Activated CD8-positive, alpha-beta memory T cell treated with anti-CD3 and anti-CD28 coated beads for 36 hours (primary cell): ENCODE data around the gene TMEM179. TPM values are rescaled to one million over a fixed set of nuclear protein-coding genes. Genes with fewer than 3 reads are reported as not detected.

ENCODE experiments used
- CTCF ChIA-PET: fragments of 350-600 bp; sonication (Branson Sonifier 250); formaldehyde crosslinking; loops from one replicate; lab custom pipeline; 2021; ENCODE audit warnings: antibody characterized with exemption; lab: Charles Lee
- POLR2A ChIA-PET: fragments of 350-600 bp; sonication (Branson Sonifier 250); formaldehyde crosslinking; loops from one replicate; lab custom pipeline; 2021; ENCODE audit warnings: antibody characterized with exemption; lab: Charles Lee
- total RNA-seq, 2 experiments: library from RNA; stranded (reverse); gene quantifications; one replicate each; pipeline ENCODE4 v1.2.3, GENCODE V29; 2021

TMEM179 gene
- total RNA-seq, 2 experiments from 2014 or later = not detected

GRCh38 chr14:104549536-104550339, 54.8 kb downstream of the TMEM179 start:
- POLR2A ChIA-PET = no interaction called here
- CTCF ChIA-PET = no interaction called here

GRCh38 chr14:104548802-104549535, 55.6 kb downstream of the TMEM179 start:
- CTCF ChIA-PET = no interaction called here
- POLR2A ChIA-PET = no interaction called here

DNA sequence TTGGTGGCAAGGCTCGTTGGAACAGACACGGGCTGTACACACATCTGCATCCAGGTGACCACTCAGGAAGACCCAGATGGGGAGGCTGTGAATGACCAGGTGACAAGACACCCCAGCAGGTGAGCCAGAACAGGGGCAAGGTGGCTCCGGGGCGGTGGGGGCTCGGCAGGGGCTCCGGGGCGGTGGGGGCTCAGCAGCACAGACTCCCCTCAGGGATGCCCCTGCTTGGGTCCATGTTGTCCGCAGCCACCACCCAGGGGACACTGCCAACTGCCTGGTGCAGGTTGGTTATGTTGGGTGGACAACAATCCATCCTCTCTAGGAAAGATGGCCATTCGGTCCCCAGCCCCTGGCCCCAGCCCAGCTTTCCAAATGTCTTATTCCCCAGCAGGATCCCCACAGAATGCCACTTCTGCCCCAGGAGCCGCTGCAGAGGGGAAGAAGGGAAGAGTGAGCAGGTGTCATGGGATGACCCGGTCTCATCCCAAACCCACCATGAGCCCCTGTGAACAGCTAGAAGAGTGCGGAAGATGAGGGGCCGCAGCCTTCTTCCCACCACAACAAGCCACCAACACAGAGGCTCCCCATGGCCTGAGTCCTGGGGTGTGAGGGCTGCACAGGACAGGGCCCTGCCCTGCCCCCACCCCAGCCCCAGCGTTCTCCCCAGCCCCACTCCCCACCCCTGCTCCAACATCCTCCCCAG, 56.4 kb downstream of the TMEM179 start:
- POLR2A ChIA-PET = no interaction called here
- CTCF ChIA-PET = no interaction called here

DNA sequence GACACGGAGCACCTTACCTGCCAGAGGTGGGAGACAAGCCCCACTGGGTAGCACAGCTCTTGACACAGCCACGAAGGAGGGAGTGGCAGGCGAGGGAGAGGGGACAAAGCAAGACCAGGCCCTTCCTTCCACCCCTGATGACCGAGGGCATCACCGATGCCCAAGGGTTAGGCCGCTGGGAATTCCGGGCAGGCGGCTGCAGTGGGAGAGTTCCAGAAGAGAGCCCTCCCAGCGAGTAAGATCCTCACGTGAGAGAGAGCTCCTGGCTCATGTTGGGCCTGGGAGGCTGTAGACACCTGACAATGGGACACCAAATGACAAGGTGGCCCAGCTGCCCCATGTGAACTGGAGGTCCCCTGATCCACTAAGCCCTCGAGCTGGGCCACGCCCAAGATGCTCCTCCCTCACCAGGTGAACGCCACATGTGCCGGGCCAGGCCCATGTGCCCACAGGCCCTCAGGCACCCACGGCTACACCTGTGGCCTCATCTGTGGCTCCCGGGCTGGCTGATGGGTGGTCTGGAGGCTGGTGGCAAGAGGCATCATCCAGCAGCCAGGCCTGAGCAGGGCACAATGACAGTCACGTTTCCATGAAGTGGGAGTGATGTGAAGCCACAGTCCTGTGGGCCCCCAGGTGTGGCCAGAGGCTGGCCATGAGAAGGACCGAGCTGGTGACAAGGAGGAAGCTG, 57.1 kb downstream of the TMEM179 start:
- CTCF ChIA-PET = no interaction called here
- POLR2A ChIA-PET = no interaction called here

DNA sequence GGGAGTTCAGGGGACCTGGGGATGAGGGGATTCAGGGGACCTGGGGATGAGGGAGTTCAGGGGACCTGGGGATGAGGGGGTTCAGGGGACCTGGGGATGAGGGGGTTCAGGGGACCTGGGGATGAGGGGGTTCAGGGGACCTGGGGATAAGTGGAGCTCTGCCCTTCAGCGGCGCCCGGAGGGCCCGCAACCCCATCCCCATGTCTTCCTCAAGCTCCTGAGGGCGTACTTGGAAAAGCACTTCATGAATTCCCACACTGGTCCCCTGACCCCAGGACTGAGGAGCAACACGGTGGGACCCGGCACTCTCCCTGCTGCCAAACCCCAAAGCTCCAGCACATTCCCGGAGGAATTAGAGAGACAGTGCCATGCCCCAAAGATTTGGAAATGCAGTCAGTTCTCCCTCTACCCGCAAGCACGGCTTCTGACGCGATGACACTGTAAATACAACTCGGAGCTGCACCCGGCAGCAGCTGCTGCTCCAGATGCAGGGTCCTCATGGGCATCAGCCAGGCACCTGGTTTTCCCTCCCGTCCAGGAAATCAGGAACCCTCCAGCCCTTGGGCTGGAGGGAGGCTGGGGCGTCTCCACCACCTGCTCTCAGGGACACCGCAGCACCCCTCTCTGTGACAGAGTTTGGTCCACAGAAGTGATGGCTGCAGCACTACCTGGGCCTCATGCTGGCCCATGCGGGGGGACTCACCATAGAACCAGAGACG, 57.8 kb downstream of the TMEM179 start:
- CTCF ChIA-PET = no interaction called here
- POLR2A ChIA-PET = no interaction called here

DNA sequence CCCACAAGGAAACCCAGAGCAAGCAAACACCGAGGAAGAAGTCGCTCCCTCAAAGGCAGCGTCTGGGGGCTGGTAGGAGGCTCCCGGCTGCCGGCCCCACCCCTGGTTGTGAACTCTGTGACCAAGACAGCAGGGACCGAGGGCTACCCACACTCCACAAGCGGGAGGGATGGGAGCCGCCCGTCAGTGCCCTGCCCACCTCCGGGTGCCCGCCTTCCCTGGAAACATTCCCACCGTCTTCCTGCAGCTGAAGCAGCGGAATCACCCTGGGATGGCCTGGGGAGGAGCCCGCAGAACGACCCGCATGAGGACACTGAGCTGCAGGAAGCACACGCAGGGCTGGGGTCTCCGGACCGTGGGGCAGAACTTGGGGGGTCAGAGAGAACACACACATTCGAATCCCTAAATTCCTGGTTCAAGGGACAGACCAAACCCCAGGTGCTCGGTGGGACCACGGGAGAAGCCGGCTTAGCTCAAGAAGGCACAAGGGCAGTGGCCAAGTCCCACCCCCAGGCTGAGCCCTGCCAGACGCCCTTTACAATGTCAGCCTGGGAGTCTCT, 58.5 kb downstream of the TMEM179 start:
- ChIA-PET POLR2A (no interaction called here), CTCF (no interaction called here)

GRCh38 chr14:104545151-104545941, 59.2 kb downstream of the TMEM179 start:
- ChIA-PET POLR2A (no interaction called here), CTCF (no interaction called here)

- ChIA-PET POLR2A (no interaction called here), CTCF (no interaction called here)
Measured at GRCh38 chr14:104544362-104544961, 60.1 kb downstream of the TMEM179 start.

DNA sequence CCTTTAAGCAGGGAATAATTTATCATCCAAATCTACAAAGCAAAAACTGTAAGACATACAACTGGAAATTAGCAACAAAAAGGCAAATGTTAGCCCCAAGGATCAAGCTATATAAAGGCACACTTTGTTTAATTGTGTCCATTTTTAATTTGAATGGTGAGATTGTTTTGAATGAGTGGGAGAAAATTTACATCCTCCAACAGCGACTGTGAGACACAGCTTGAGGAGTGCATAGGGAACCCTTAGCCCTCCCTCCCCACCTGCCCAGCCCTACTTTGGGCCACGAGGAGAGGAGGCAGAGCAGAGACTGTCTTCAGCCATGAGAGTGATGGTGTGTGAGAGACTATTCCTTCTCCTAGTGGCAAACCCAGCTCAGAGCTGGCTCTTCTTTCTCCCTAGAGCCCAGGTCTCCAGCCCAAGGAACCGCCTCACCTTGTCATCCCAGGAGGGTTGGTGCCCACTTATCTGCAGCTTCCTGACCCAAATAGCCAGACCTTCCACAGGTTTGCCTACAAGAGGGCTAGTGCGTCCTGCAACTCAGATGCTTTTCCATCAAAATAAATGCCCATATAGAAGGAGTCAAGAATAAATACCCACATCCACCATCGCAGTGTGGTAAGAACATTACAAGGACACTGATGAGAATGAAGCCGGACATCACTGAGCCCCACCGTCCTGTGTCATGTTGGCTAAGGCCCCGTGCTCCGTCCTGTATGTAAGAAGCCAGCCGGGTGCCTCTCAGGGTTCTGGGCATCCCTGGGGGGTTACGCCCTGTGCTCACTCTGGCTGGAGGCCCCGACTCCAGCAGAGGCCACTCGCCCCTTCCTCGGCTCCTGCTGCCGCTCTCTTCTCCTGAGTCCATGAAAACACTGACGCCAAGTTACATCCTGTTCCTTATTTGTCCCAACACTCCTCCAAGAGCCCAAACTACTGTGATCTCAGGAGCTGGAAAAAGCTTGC, 61.4 kb downstream of the TMEM179 start:
- CTCF ChIA-PET = no interaction called here
- POLR2A ChIA-PET = no interaction called here

DNA sequence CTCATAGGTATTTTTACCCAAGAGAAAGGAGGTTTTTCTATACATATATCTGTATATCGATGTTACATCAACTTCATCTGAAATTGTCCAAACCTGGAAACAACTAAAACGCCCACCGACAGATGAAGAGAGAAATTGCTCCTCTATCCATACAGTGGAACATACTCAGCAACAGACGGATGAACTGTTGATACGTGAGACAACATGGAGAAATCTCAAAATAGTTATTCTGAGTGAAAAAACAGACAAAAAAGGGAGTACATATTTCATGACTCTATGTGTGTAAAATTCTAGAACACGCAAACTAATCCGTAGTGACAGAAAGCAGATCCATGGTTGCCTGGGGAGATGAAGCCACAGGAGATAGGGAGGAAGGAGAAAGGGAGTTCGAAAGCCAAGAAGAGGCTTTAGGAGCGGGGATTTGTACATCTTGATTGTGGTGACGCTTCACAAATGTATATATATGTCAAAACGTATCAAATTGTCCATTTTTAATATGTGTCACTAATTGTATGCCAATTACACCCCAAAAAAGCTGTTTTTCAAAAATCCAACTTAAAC, 62.6 kb downstream of the TMEM179 start:
- ChIA-PET CTCF (no interaction called here), POLR2A (no interaction called here)

Other genes with a start within 250 kb of the TMEM179 start
- not detected for gene C14orf180, start 25.0 kb downstream of the TMEM179 start, total RNA-seq
- 10 to 100 TPM; 62.8 to 64.9 TPM for gene INF2, start 84.8 kb upstream of the TMEM179 start, total RNA-seq
- gene ADSS1, start 119.5 kb upstream of the TMEM179 start, total RNA-seq = 1 to 10 TPM; 1.7 to 1.8 TPM
- gene SIVA1, start 148.4 kb upstream of the TMEM179 start, total RNA-seq = 100 to 1,000 TPM; 167 TPM
- gene AKT1, start 191.0 kb upstream of the TMEM179 start, total RNA-seq = 100 to 1,000 TPM; 155 to 173 TPM
- gene ZBTB42, start 196.3 kb upstream of the TMEM179 start, total RNA-seq = 1 to 10 TPM; 3.0 TPM